BJ (cell line): ENCODE results near the gene RTKN. TPM values are rescaled to one million over a fixed set of nuclear protein-coding genes. Genes with fewer than 3 reads are reported as not detected.
A peak's percentile ranks its signal among the peaks of the same experiment; 100 is the strongest.

ENCODE experiments used
- CTCF ChIA-PET: fragments of 350-600 bp; formaldehyde crosslinking; extraction: SDS; loops from one replicate; lab custom pipeline; 2021; ENCODE audit warnings: antibody characterized with exemption, inconsistent platforms; lab: Yijun Ruan, JAX
- POLR2A ChIA-PET: fragments of 300-600 bp; sonication (Branson Sonifier 250); formaldehyde crosslinking; extraction: SDS; loops from one replicate; lab custom pipeline; 2021; ENCODE audit warnings: antibody characterized with exemption; lab: Charles Lee
- DNase-seq: peaks from one replicate; pipeline ENCODE4 v3.0.0-alpha.2; 2011; ENCODE audit warnings: low read depth
- H3K27me3 ChIP-seq: 2 replicates; pipeline ENCODE4 v1.6.0; 2011; ENCODE audit warnings: low read length; ENCODE audit not compliant: control insufficient read depth, insufficient read depth
- H3K36me3 ChIP-seq: 2 replicates; pipeline ENCODE4 v1.5.1; 2011; ENCODE audit warnings: low read length; ENCODE audit not compliant: control insufficient read depth, insufficient read depth
- H3K4me3 ChIP-seq: 2 replicates; pipeline ENCODE4 v1.5.1; 2011; ENCODE audit warnings: low read depth, mild to moderate bottlenecking, control low read depth, low read length
- polyA plus RNA-seq: library from polyadenylated mRNA; depleted of rRNA; stranded (reverse); fragments of >200 nt; gene quantifications from 2 replicates; pipeline ENCODE4 v1.2.3, GENCODE V29; 2011
- TF ChIP-seq, protein P1 (sequence below): IDR thresholded peaks from 2 replicates; pipeline ENCODE4 v1.5.1; 2011; ENCODE audit warnings: low read depth, mild to moderate bottlenecking, control low read depth, inconsistent platforms, low read length, moderate library complexity; ENCODE audit not compliant: insufficient read depth

Gene RTKN
- polyA plus RNA-seq, 1 experiment, result 12.4 TPM

DNA sequence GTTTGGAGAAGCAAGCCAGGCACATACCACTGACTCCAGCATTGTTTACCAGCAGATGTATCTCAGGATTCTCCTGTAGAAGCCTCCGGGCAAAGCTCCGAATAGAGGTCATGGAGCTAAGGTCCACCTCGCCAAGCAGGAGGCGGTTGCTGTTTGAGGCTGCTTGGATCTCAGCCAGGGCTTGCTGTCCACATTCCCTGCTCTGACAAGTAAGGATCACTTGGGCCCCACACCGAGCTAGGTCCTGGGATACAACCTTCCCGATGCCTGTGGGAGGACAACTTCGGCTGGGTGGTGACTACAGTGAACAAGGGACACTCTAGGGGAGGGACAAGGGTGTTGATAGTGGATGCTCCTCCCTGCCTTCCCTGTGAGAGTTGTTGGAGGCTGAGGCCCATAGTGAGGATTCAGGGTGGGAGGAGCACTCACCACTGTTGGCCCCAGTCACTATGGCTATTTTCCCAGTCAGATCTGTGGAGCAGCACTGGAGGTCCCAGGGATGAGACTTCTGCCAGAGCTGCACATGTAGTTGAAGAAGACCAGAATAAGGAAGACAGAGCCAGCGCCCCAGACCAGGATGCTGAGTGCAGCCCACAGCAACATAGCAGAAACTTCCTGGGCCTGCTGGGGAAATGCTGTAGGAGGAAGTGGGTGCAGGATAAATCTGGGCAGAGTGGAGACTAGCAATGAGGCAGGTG is 28.6 kb downstream of the RTKN start:
- Histone ChIP-seq H3K36me3 (no peaks in the 10 kb centered on the region), H3K4me3 (no peak overlapping the region), H3K27me3 (no peaks in the 10 kb centered on the region)
- TF ChIP-seq, protein P1, sequence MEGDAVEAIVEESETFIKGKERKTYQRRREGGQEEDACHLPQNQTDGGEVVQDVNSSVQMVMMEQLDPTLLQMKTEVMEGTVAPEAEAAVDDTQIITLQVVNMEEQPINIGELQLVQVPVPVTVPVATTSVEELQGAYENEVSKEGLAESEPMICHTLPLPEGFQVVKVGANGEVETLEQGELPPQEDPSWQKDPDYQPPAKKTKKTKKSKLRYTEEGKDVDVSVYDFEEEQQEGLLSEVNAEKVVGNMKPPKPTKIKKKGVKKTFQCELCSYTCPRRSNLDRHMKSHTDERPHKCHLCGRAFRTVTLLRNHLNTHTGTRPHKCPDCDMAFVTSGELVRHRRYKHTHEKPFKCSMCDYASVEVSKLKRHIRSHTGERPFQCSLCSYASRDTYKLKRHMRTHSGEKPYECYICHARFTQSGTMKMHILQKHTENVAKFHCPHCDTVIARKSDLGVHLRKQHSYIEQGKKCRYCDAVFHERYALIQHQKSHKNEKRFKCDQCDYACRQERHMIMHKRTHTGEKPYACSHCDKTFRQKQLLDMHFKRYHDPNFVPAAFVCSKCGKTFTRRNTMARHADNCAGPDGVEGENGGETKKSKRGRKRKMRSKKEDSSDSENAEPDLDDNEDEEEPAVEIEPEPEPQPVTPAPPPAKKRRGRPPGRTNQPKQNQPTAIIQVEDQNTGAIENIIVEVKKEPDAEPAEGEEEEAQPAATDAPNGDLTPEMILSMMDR, result no peak
- CTCF ChIA-PET, result interaction anchor here (1.3 to 1.4 kb wide), 2 partner anchors 12 to 589 kb away, joined by 3 read pairs; no protein-coding TSS in a partner anchor
- DNase-seq, result no peak
- POLR2A ChIA-PET, result no interaction called here

DNA sequence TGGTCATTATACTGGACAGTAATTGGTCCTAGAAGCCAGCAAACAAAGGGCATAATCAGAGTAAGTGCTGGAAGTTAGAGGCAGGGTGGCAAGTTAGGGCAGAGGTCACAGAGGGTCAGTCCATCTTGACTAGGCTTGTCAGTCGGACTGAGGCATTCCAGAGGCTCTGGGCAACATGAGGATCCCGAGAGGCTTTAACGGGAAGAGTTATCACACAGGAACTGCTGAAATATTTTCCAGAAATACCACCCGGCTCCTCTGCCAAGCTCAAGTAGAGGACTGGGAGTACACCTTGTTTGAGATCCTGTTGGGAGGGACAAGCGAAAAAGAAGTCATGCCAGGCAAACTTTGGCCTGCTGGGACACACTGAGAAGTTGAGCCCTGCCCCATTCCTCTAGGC is 34.1 kb downstream of the RTKN start:
- Histone ChIP-seq H3K27me3 (no peaks in the 10 kb centered on the region), H3K36me3 (no peaks in the 10 kb centered on the region), H3K4me3 (no peak overlapping the region)
- DNase-seq, result no peak
- POLR2A ChIA-PET, result no interaction called here
- CTCF ChIA-PET, result interaction anchor here (0.6 to 1.6 kb wide), 5 partner anchors 14 to 178 kb away, joined by 3 to 4 read pairs (median 3); partner anchors contain the start of genes CCDC142 and TTC31
- TF ChIP-seq, protein P1, result no peak

DNA sequence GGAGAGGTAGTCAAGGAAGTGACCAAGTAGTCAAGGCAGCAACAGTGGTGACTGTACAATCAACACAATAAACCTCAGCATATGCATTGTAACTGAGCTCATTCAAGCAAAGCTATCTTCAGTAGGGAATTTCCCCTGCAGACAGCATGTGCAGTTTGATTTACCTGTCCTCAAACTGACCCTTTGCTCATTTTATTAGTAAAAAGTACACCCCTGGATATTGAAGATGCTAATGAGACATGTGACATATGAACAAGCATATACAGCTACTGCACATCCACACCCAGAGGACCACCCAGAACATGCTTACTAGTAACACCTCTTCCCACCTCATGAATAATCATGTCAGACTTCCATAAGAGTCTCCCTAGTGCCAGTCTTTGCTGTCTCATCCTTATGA is 35.7 kb downstream of the RTKN start:
- DNase-seq, result no peak
- TF ChIP-seq, protein P1, result no peak
- no peaks in the 10 kb centered on the region for H3K27me3 ChIP-seq
- ChIA-PET POLR2A (no interaction called here), CTCF (no interaction called here)
- no peak overlapping the region for H3K4me3 ChIP-seq
- no peaks in the 10 kb centered on the region for H3K36me3 ChIP-seq

DNA sequence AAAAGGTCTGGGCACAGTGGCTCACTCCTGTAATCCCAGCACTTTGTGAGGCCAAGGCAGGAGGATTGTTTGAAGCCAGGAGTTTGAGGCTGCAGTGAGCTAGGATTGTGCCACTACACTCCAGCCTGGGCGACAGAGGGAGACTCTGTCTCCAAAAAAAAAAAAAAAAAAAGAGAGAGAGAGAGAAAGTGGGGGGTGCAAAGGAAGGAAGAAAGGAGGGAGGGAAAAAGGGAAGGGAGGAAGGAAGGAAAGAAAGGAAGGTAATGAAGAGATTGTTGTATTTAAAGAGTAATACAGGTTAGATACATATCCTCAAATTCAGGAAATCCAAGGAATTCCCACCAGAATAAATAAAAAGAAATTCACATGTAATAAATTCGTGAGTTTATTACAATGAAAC is 39.8 kb downstream of the RTKN start:
- ChIA-PET POLR2A (interaction anchor here (0.7 kb wide), 1 partner anchor 12 kb away, joined by 5 read pairs; no protein-coding TSS in a partner anchor), CTCF (interaction anchor here (4.0 kb wide), 1 partner anchor 10 kb away, joined by 26 read pairs; no protein-coding TSS in a partner anchor)
- Histone ChIP-seq H3K4me3 (no peak overlapping the region), H3K27me3 (no peaks in the 10 kb centered on the region), H3K36me3 (no peaks in the 10 kb centered on the region)
- TF ChIP-seq, protein P1, result no peak
- DNase-seq, result no peak

DNA sequence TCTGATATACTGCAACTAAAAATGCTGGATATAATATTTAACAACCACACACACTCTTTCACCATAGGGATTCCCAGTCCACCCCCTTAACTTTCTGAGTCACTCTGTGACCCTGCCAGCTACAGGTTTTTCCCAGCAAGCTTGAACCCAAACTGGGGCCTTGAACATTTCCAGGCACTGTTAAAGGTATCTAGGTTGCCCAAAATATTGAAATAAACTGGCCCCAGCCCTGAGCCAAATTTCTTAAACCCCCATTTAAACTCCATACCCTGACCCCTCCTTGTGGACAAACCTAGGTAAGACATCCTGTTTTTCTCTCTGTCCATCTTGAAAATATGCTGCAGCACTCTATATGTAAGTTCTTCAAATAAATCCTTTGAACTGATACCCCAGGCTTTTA is 42.0 kb downstream of the RTKN start:
- H3K36me3 ChIP-seq, result no peaks in the 10 kb centered on the region
- no peak for DNase-seq
- CTCF ChIA-PET, result interaction anchor here (1.2 to 4.0 kb wide), 5 partner anchors 8 to 66 kb away, joined by 4 to 26 read pairs (median 6); no protein-coding TSS in a partner anchor
- POLR2A ChIA-PET, result no interaction called here
- H3K4me3 ChIP-seq, result no peak overlapping the region
- H3K27me3 ChIP-seq, result no peaks in the 10 kb centered on the region
- TF ChIP-seq, protein P1, result peak; percentile 64
